ENCODE measurements around the gene SLC37A3. TPM values are rescaled to one million over a fixed set of nuclear protein-coding genes. Genes with fewer than 3 reads are reported as not detected.

The SLC37A3 gene
- total RNA-seq, 1 experiment from 2014 or later, result 57.8 TPM

DNA sequence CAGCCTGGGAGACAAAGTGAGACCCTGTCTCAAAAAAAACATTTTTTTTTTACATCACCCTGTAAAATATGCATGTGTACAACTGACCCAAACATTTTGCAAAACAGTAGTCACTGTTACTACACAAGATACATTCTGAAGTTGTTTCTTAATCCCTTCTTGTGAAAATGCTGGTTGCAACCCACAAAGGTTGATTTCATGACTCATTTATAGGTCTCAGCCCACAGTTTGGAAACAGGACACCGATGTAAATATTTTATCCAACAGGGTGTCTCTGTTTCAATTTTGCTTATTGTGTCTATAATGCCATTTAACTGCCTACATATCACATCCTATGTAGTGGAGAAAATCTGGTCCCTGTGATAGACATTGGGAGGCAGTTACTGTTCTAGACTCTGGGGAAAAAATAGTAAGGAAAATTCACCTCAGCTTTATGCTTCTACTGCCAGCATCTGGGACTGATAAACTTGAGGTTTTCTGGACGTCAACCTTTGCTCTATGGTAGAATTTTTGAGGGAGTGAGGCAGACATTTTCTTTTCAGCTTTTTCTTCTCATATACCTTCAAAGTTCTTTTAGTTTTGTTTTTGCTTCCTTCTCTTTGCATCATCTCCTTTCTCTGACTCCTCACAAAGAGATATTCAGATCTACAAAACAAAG, 4.0 kb upstream of the SLC37A3 start:
- TF ChIP-seq TCF7L2 (IDR thresholded peaks at IDR 0.05; ENCODE audit: low read depth, low read length) (no peak), POLR2AphosphoS5 (IDR thresholded peaks at IDR 0.05; ENCODE audit: low read depth, low read length) (no peak), CTCF (IDR thresholded peaks at IDR 0.05) (no peak), REST (IDR thresholded peaks at IDR 0.05; ENCODE audit: insufficient read depth in 1 of 2, low read depth in 2 of 2, low read length in 1 of 2) (no peak), SIN3A (IDR thresholded peaks at IDR 0.05; ENCODE audit: borderline replicate concordance, insufficient read depth, low read depth, low read length) (no peak)
- Histone ChIP-seq H3K9me3 (ENCODE audit: control insufficient read depth, insufficient read depth, low read depth, low read length) (no peaks in the 10 kb centered on the region), H3K27me3 (ENCODE audit: control insufficient read depth, insufficient read depth, low read length) (no peaks in the 10 kb centered on the region), H3K4me3 (ENCODE audit: low read depth in 2 of 2, low read length in 2 of 2) (no peak overlapping the region), H3K27ac (ENCODE audit: low read length) (no peak overlapping the region), H3K4me1 (ENCODE audit: control insufficient read depth, insufficient read depth, low read length) (peaks cover 19% of the 10 kb centered on the region), H3K36me3 (ENCODE audit: control insufficient read depth, insufficient read depth, low read length) (peaks cover 3% of the 10 kb centered on the region; the same call in 1 of the 2 replicates)
- in situ Hi-C loops (cut with HindIII; ENCODE audit: low pct_unique_long_range_greater_than_20kb, low sequenced_read_pairs), result no loop called here
- no TSS peak for BruUV-seq (replicated peaks)
- intact Hi-C loops (cut with micrococcal nuclease; ENCODE audit: unreplicated experiment), result no loop called here
- no peak for ATAC-seq
- no peak for DNase-seq (ENCODE audit: low read depth, low spot score)
- CTCF ChIA-PET, result no interaction called here
- POLR2A ChIA-PET, result no interaction called here

GRCh38 chr7:140400381-140400780, 2.1 kb upstream of the SLC37A3 start:
- ATAC-seq (no peak), DNase-seq (ENCODE audit: low read depth, low spot score) (no peak)
- BruUV-seq (replicated peaks), result no TSS peak
- Histone ChIP-seq H3K27me3 (ENCODE audit: control insufficient read depth, insufficient read depth, low read length) (no peaks in the 10 kb centered on the region), H3K9me3 (ENCODE audit: control insufficient read depth, insufficient read depth, low read depth, low read length) (no peaks in the 10 kb centered on the region), H3K4me3 (ENCODE audit: low read depth in 2 of 2, low read length in 2 of 2) (no peak overlapping the region), H3K36me3 (ENCODE audit: control insufficient read depth, insufficient read depth, low read length) (peaks cover 3% of the 10 kb centered on the region; the same call in 1 of the 2 replicates), H3K27ac (ENCODE audit: low read length) (no peak overlapping the region), H3K4me1 (ENCODE audit: control insufficient read depth, insufficient read depth, low read length) (peaks cover 25% of the 10 kb centered on the region)
- no peak for TF ChIP-seq TCF7L2 (IDR thresholded peaks at IDR 0.05; ENCODE audit: low read depth, low read length)
- no peak for TF ChIP-seq REST (IDR thresholded peaks at IDR 0.05; ENCODE audit: insufficient read depth in 1 of 2, low read depth in 2 of 2, low read length in 1 of 2)
- no peak for TF ChIP-seq CTCF (IDR thresholded peaks at IDR 0.05)
- TF ChIP-seq POLR2AphosphoS5 (IDR thresholded peaks at IDR 0.05; ENCODE audit: low read depth, low read length), result no peak
- no peak for TF ChIP-seq SIN3A (IDR thresholded peaks at IDR 0.05; ENCODE audit: borderline replicate concordance, insufficient read depth, low read depth, low read length)
- intact Hi-C loops (cut with micrococcal nuclease; ENCODE audit: unreplicated experiment) (no loop called here), in situ Hi-C loops (cut with HindIII; ENCODE audit: low pct_unique_long_range_greater_than_20kb, low sequenced_read_pairs) (no loop called here)
- ChIA-PET CTCF (no interaction called here), POLR2A (no interaction called here)
